HepG2 (cell line): ENCODE measurements around the gene IL27RA. TPM values are rescaled to one million over a fixed set of nuclear protein-coding genes. Genes with fewer than 3 reads are reported as not detected.

Source experiments
- E2F1 ChIP-seq: sonication (generic); formaldehyde crosslinking; IDR thresholded peaks from 2 replicates; pipeline ENCODE4 v1.5.0; 2020; ENCODE audit warnings: missing genetic modification reagents
- ELF3 ChIP-seq: IDR thresholded peaks from 2 replicates; pipeline ENCODE4 v1.6.1; 2016; ENCODE audit warnings: missing genetic modification reagents, missing compliant biosample characterization
- GLMP ChIP-seq: sonication (generic); formaldehyde crosslinking; IDR thresholded peaks from 2 replicates; pipeline ENCODE4 v1.9.0; 2021; ENCODE audit warnings: missing genetic modification reagents, mild to moderate bottlenecking, borderline replicate concordance
- HMGXB3 ChIP-seq: sonication (generic); formaldehyde crosslinking; IDR thresholded peaks from 2 replicates; pipeline ENCODE4 v1.4.0; 2020; ENCODE audit warnings: missing genetic modification reagents, borderline replicate concordance
- MLXIP ChIP-seq: sonication (generic); formaldehyde crosslinking; IDR thresholded peaks from 2 replicates; pipeline ENCODE4 v1.9.0; 2021; ENCODE audit warnings: missing genetic modification reagents, borderline replicate concordance
- SP1 ChIP-seq, 2 experiments: fragments of 450-650 bp in 1 of 2; sonication (generic) in 1 of 2; formaldehyde crosslinking in 1 of 2; IDR thresholded peaks; 2 replicates each; pipeline versions ENCODE4 v1.4.0 to v1.6.1; 2016 to 2020; ENCODE audit warnings: missing genetic modification reagents in 1 of 2
- SRSF9 ChIP-seq: fragments of 200-400 bp; formaldehyde crosslinking; IDR thresholded peaks from 2 replicates; pipeline ENCODE4 v1.6.1; 2018; ENCODE audit warnings: borderline replicate concordance, mild to moderate bottlenecking, low read depth, low read length; ENCODE audit not compliant: insufficient read depth, poor library complexity, severe bottlenecking
- THAP8 ChIP-seq: sonication (generic); formaldehyde crosslinking; IDR thresholded peaks from 2 replicates; pipeline ENCODE4 v1.5.1; 2020; ENCODE audit warnings: missing genetic modification reagents, mild to moderate bottlenecking, borderline replicate concordance
- TSC22D2 ChIP-seq: sonication (generic); formaldehyde crosslinking; IDR thresholded peaks from 2 replicates; pipeline ENCODE4 v1.5.1; 2020; ENCODE audit warnings: missing genetic modification reagents, mild to moderate bottlenecking, borderline replicate concordance
- XRCC5 ChIP-seq: fragments of 200-400 bp; formaldehyde crosslinking; optimal IDR thresholded peaks from 2 replicates; pipeline ENCODE3; 2017; ENCODE audit warnings: mild to moderate bottlenecking, low read length
- ZNF101 ChIP-seq: sonication (generic); formaldehyde crosslinking; IDR thresholded peaks from 2 replicates; pipeline ENCODE4 v1.4.0; 2020; ENCODE audit warnings: mild to moderate bottlenecking, low read depth, missing genetic modification reagents, borderline replicate concordance
- ZNF225 ChIP-seq: sonication (generic); formaldehyde crosslinking; IDR thresholded peaks from 2 replicates; pipeline ENCODE4 v1.4.0; 2020; ENCODE audit warnings: mild to moderate bottlenecking, missing genetic modification reagents
- ZNF281 ChIP-seq: sonication (generic); formaldehyde crosslinking; IDR thresholded peaks from 2 replicates; pipeline ENCODE4 v1.4.0; 2020; ENCODE audit warnings: missing genetic modification reagents, borderline replicate concordance
- ZNF720 ChIP-seq: sonication (generic); formaldehyde crosslinking; IDR thresholded peaks from 2 replicates; pipeline ENCODE4 v1.4.0; 2020; ENCODE audit warnings: missing genetic modification reagents
- polyA plus RNA-seq, 8 experiments: library from polyadenylated mRNA; depleted of rRNA in 3 of 8; stranded (reverse) in 7 of 8; unstranded in 1 of 8; fragments of >200 nt; fragmentation: Illumina TruSeq in 4 of 8; extraction: Trizol in 4 of 8; gene quantifications; 2 replicates each; pipeline versions ENCODE4 v1.2.1 to v1.2.3, GENCODE V29; 2011 to 2016; ENCODE audit warnings: low read depth in 4 of 8, missing spikeins in 1 of 8, mixed read lengths in 1 of 8; ENCODE audit not compliant: insufficient read depth in 1 of 8
- total RNA-seq, 5 experiments: library from RNA; depleted of rRNA; stranded (reverse); fragments of >200 nt; fragmentation: Illumina TruSeq; extraction: Trizol; gene quantifications; 2 replicates each; pipeline ENCODE4 v1.2.3, GENCODE V29; 2016; ENCODE audit warnings: low read depth in 1 of 5

IL27RA gene
- total and polyA plus RNA-seq, 2 of the 13 experiments (the other 11 are each of a cell fraction or from before 2014, with no cell fraction given), result 3.5 to 8.1 TPM

- TF ChIP-seq MLXIP (no peak), ZNF101 (CRISPR knock-in tag) (no peak), SP1 (IDR thresholded peaks at IDR 0.05) (no peak), SP1 (CRISPR knock-in tag; IDR thresholded peaks at IDR 0.05) (no peak), GLMP (CRISPR knock-in tag) (no peak), HMGXB3 (no peak), SRSF9 (no peak), XRCC5 (peak; percentile 15), ZNF720 (CRISPR knock-in tag) (no peak), ZNF281 (CRISPR knock-in tag) (peak; percentile 80; the same call in 1 of the 2 replicates), ELF3 (CRISPR knock-in tag) (peak; percentile 49; the same call in 1 of the 2 replicates), ZNF225 (CRISPR knock-in tag) (no peak), TSC22D2 (CRISPR knock-in tag) (no peak), E2F1 (CRISPR knock-in tag) (no peak), THAP8 (CRISPR knock-in tag) (no peak)
Observed at GRCh38 chr19:14061081-14061749, 29.7 kb downstream of the IL27RA start (continued).
